NK-92 (cell line): ENCODE measurements around the gene BBS9.
"Not testable (repeated sequence)": the region's sequence is repeated elsewhere in the genome, so short reads cannot be mapped to it uniquely, and the experiment has no call there.

Source experiments
- DNase-seq: peaks from one replicate; lab custom pipeline; 2025; ENCODE audit not compliant: unreplicated experiment; lab: John Stamatoyannopoulos, UW

The BBS9 gene

DNA sequence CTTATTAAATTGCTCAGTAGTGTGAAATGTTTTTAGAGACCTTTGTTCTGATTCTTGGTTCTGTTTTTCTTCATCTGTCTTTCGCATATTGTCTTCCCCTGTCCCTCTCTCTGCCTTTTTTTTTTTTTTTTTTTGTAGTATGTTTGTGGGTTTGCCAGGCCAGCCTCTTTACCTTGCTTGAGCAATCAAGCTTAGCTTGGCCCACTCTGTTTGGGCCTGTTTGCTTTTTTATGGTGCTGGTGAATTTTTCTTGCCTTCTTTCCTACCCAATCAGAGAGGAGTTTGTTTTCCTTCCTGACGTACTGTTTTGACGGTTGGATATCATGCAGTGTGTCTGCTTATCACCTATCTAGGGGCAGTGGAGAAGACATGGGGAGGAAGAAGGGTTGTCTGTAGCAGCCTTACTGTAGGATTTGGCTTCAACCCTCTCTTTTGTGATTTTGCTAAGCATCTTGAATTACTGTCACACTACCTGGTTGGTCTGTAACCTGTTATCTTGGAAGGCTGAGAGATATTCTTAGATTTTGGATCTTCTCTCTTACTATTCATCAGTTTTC, 64.0 kb downstream of the BBS9 start:
- no peak for DNase-seq

- no peak for DNase-seq
These were observed 65.9 kb downstream of the BBS9 start for GRCh38 chr7:33195264-33195663.

- DNase-seq = no peak
These were observed 66.9 kb downstream of the BBS9 start for GRCh38 chr7:33196221-33196620.

DNA sequence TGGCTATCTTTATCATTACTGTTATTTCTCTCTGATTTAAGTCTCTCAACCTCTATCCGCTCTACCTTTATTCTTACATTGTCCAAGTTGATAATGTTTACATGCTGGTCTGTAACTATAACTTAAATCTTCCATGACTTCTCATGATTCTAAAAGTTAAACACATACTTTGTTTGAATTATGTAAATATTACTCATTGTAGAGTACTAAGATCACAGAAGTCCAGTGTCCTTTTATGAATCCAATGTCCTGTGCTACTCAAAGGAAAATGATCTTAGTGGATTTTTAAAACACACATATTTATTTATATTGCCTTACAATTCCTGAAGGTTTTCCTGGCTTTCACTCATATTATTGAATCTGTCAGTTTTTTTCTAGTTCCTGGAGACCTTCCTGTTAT, 70.9 kb downstream of the BBS9 start:
- DNase-seq = no peak

DNA sequence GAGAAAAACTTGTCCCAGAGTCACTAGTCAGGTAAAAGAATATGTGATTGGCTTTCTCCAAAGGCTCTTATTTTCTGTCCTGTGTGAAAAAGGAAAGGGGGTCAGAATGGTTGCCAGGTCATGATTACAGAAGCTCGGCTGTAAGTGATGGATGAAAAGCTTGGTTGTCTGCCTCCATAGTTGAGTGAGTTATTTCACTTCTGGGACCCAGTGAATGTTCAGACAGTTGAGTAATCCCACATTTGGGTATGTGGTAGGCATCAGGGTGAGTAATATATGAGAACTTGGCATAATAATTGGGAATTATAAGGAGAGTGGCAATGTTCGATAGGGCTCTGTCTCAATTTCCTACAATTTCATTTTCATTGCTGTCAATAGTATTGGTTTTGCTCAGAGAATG, 72.5 kb downstream of the BBS9 start:
- no peak for DNase-seq

- DNase-seq = no peak
These were observed 81.6 kb downstream of the BBS9 start for GRCh38 chr7:33210958-33211357.

DNA sequence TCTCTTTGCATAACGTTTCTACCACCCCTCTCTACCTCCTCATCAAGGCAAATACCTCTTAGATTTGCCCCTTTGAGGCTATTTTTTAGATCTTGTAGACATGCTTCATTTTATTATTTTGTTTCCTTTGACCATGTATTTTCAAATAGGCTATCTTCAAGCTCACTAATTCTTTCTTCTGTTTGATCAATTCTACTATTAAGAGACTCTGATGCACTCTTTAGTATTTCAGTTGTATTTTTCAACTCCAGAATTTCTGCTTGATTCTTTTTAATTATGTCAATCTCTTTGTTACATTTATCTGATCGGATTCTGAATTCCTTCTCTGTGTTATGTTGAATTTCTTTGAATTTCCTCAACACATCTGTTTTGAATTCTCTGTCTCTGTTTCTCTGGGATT, 82.8 kb downstream of the BBS9 start:
- DNase-seq = no peak

GRCh38 chr7:33215992-33216391, 86.6 kb downstream of the BBS9 start:
- DNase-seq = no peak

GRCh38 chr7:33217595-33217994, 88.2 kb downstream of the BBS9 start:
- no peak for DNase-seq

- not testable (repeated sequence) for DNase-seq
These were observed 89.6 kb downstream of the BBS9 start for GRCh38 chr7:33218841-33219535.

DNA sequence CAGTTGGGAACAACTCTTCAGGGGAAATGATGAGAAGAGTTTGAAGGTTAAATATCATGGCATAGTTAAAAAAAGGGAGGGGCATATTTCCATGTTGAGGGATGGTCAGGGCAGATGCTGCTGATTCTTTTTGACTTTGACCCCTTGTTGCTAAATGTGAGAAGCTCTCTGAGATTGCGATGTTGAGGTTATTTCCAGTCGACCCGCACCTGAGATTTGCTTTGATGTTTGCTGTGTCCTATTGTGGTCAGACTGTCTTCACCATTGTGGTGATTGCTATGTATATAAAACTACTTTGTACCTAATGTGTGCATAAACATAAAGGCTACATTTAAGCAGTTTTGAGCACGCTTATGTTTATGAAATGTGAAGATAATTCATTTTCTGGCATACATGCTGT, 90.9 kb downstream of the BBS9 start:
- DNase-seq = no peak

DNA sequence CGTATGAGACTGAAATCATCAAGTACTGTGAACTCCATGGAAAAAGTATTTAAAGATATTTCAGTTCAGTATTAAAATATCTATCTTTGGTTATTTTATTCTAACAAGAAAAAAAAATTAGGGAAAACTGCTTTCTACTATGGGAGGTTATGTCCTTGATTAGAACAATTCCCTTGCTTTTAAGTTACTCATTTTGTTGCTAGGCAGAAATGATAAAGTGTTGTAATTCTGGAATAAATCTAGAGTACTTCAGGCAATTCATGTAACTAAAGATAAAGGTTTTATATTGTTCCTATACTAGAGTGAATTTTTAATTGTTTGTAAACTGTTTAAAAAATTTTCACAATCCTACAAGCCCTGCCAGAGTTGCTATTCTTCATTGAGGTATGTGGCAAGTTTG, 92.0 kb downstream of the BBS9 start:
- no peak for DNase-seq

- no peak for DNase-seq
These were observed 103.3 kb downstream of the BBS9 start for GRCh38 chr7:33232632-33233145.

DNA sequence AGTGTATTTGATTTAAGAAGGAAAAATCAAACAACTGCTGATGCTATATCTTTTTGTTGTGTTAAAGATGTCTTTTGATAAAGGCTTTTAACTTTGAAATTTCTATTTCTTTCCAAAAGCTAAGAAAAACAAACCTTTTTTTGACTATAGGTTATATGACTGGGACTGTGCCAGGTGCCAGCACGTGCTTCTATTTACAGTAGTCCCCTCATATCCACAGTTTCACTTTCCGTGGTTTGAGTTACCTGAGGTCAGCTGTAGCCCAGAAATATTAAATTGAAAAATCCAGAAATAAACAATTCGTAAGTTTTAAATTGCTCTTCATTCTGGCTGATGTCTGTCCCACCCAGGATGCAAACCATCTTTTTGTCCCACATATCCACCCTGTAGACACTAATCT, 104.3 kb downstream of the BBS9 start:
- DNase-seq = no peak

DNA sequence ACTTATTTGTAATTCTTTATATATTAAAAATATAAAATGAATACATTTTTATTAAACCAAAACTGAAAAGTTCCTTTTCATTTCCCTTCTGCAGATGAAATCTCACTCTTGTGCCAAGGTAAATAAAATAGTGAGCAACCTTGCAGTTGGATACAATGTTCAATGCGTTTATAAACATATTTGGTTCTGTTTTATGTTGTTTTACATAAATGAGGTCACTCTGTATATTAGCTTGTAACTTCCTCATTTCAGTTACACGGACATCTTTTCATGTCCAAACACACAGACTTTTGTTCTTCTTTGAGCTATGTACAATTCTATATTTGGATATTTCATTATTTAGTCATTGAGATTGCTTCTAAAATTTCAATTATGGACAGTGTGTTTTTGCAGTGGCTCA, 107.7 kb downstream of the BBS9 start:
- no peak for DNase-seq

DNA sequence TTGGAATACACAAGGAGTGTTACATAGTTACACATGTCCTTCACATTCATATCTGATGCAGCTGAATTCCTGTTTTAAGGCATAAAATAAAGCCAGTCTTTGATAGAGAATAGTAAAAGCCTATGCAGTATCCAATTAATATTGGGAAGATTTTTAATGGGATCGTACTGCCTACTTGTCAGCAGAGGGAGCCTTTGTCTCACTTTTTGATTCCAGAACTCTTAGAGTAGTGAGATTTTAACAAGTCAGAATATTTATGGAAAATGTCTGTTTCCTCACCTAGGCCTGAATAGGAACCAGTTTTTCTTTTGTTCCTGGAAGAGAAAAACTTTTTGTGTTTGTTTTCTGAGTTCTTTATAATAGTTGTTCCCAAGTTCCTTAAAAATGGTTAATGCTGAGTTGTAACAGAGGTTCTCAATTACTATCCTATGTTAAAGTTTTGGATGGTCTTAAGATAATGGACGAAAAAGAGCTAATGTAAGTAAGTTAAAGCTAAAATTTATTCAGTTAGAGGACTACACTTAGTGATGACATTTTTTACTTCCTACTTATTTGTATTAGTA, 114.0 kb downstream of the BBS9 start:
- no peak for DNase-seq

- DNase-seq = no peak
These were observed 119.3 kb downstream of the BBS9 start for GRCh38 chr7:33248671-33249070.

- DNase-seq = no peak
These were observed 121.1 kb downstream of the BBS9 start for GRCh38 chr7:33250421-33250871.

GRCh38 chr7:33251301-33251700, 121.9 kb downstream of the BBS9 start:
- DNase-seq = no peak

GRCh38 chr7:33258491-33258951, 129.2 kb downstream of the BBS9 start:
- DNase-seq = no peak

DNA sequence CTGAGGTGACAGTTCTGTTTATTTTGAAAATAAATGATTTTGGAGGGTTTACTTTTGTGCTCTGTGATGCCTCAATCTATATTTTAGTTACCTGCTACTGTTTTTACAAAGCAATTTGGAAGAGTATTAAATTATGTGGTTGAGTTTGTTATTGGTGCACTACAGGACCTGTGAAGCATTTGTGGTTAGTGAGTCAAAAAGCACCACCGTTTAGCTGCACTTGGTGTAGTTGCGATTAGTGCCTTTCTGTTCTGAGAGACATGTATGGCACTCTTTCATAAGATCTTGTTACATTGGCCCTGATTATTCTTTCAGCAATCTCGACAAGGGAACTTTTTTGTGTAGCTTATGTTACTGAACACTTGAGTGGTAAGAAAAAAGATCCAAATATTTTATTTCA, 132.2 kb downstream of the BBS9 start:
- DNase-seq = no peak

GRCh38 chr7:33262476-33262875, 133.1 kb downstream of the BBS9 start:
- DNase-seq = no peak
